GM12878 (cell line): Measurements from ENCODE around the gene PPP1R9B. TPM values are rescaled to one million over a fixed set of nuclear protein-coding genes. Genes with fewer than 3 reads are reported as not detected.
A peak's percentile ranks its signal among the peaks of the same experiment; 100 is the strongest.

ENCODE experiments used
- ASH2L ChIP-seq: fragments of 300-600, 200-600 bp; sonication (generic); IDR thresholded peaks from 2 replicates; pipeline ENCODE4 v1.6.1; 2017; ENCODE audit warnings: low read depth, mild to moderate bottlenecking, borderline replicate concordance
- CHD1 ChIP-seq: IDR thresholded peaks from 2 replicates; pipeline ENCODE4 v1.6.1; 2012; ENCODE audit warnings: low read depth, low read length, improper control_type of control experiment
- CREM ChIP-seq: IDR thresholded peaks from 2 replicates; pipeline ENCODE4 v1.6.1; 2014; ENCODE audit warnings: antibody characterized with exemption, low read depth
- EED ChIP-seq: sonication (generic); IDR thresholded peaks from 2 replicates; pipeline ENCODE4 v1.6.1; 2016; ENCODE audit warnings: antibody characterized with exemption, low read depth
- GABPA ChIP-seq: IDR thresholded peaks from 2 replicates; pipeline ENCODE4 v1.6.1; 2014; ENCODE audit warnings: antibody characterized with exemption, low read depth, mild to moderate bottlenecking, inconsistent platforms
- HDAC2 ChIP-seq: fragments of 200-600 bp; sonication (generic); IDR thresholded peaks from 2 replicates; pipeline ENCODE4 v1.6.1; 2017
- HDGF ChIP-seq: fragments of 450-650 bp; IDR thresholded peaks from 2 replicates; pipeline ENCODE4 v1.6.1; 2016; ENCODE audit warnings: antibody characterized with exemption
- JUNB ChIP-seq: IDR thresholded peaks from 2 replicates; pipeline ENCODE4 v1.6.1; 2016; ENCODE audit warnings: antibody characterized with exemption, mild to moderate bottlenecking
- MEF2B ChIP-seq: fragments of 450-650 bp; IDR thresholded peaks from 2 replicates; pipeline ENCODE4 v1.6.1; 2018; ENCODE audit warnings: mild to moderate bottlenecking, moderate library complexity; ENCODE audit not compliant: partially characterized antibody, poor library complexity, severe bottlenecking
- MLLT1 ChIP-seq: fragments of 450-650 bp; IDR thresholded peaks from 2 replicates; pipeline ENCODE4 v1.6.1; 2016; ENCODE audit warnings: mild to moderate bottlenecking
- MXI1 ChIP-seq: fragments of 150-350 bp; IDR thresholded peaks from 2 replicates; pipeline ENCODE4 v1.6.1; 2011; ENCODE audit warnings: low read depth, mild to moderate bottlenecking, inconsistent platforms, low read length, improper control_type of control experiment
- MYC ChIP-seq: IDR thresholded peaks from 2 replicates; pipeline ENCODE4 v1.6.1; 2011; ENCODE audit warnings: mild to moderate bottlenecking, low read length, moderate library complexity, inconsistent platforms; ENCODE audit not compliant: insufficient read depth, insufficient replicate concordance, insufficient read length, severe bottlenecking
- NBN ChIP-seq: fragments of 450-650 bp; IDR thresholded peaks from 2 replicates; pipeline ENCODE4 v1.6.1; 2016
- PAX8 ChIP-seq: fragments of 450-650 bp; IDR thresholded peaks from 2 replicates; pipeline ENCODE4 v1.6.1; 2017; ENCODE audit warnings: mild to moderate bottlenecking, moderate library complexity
- POLR2A ChIP-seq: IDR thresholded peaks from 2 replicates; pipeline ENCODE4 v1.6.1; 2011; ENCODE audit warnings: low read depth, mild to moderate bottlenecking, low read length
- POU2F2 ChIP-seq: IDR thresholded peaks from 3 replicates; pipeline ENCODE4 v1.6.1; 2011; ENCODE audit warnings: low read depth, mild to moderate bottlenecking, low read length, borderline replicate concordance
- SMAD5 ChIP-seq: IDR thresholded peaks from 2 replicates; pipeline ENCODE4 v1.6.1; 2016; ENCODE audit warnings: antibody characterized with exemption, low read depth
- SREBF1 ChIP-seq: IDR thresholded peaks from 2 replicates; pipeline ENCODE4 v1.6.1; 2012; ENCODE audit warnings: mild to moderate bottlenecking, low read length
- STAT1 ChIP-seq: fragments of 450-650 bp; conservative IDR thresholded peaks from 2 replicates; pipeline ENCODE4 v1.6.1; 2014; ENCODE audit warnings: antibody characterized with exemption, mild to moderate bottlenecking
- STAT3 ChIP-seq: IDR thresholded peaks from 2 replicates; pipeline ENCODE4 v1.6.1; 2011; ENCODE audit warnings: low read depth, low read length, improper control_type of control experiment
- TAF1 ChIP-seq: IDR thresholded peaks from 2 replicates; pipeline ENCODE4 v1.6.1; 2011; ENCODE audit warnings: mild to moderate bottlenecking, low read depth, low read length, borderline replicate concordance
- TARDBP ChIP-seq: IDR thresholded peaks from 2 replicates; pipeline ENCODE4 v1.6.1; 2016; ENCODE audit warnings: borderline replicate concordance
- TCF12 ChIP-seq: IDR thresholded peaks from 2 replicates; pipeline ENCODE4 v1.6.1; 2011; ENCODE audit warnings: low read depth, mild to moderate bottlenecking, low read length
- ZBED1 ChIP-seq: IDR thresholded peaks from 2 replicates; pipeline ENCODE4 v1.6.1; 2016; ENCODE audit warnings: borderline replicate concordance
- ZNF384 ChIP-seq: IDR thresholded peaks from 2 replicates; pipeline ENCODE4 v1.6.1; 2012; ENCODE audit warnings: low read depth, mild to moderate bottlenecking, low read length, improper control_type of control experiment, borderline replicate concordance
- ZZZ3 ChIP-seq: IDR thresholded peaks from 2 replicates; pipeline ENCODE4 v1.6.1; 2011; ENCODE audit warnings: low read depth; ENCODE audit not compliant: control insufficient read depth, insufficient read length
- polyA plus RNA-seq, 11 experiments: library from polyadenylated mRNA; depleted of rRNA in 4 of 11; unstranded in 6 of 11; stranded (reverse) in 5 of 11; fragments of >200 nt; fragmentation: Nextera tagmentation in 4 of 11; fragmentation: Illumina TruSeq in 1 of 11; extraction: Ambion mirVana in 4 of 11; extraction: Trizol in 1 of 11; gene quantifications; 1 replicate in 1 of 11; 2 replicates in 10 of 11; pipeline versions ENCODE4 v1.2.1 to v1.2.3, GENCODE V29; 2011 to 2016; ENCODE audit warnings: inconsistent platforms in 2 of 11, missing spikeins in 2 of 11, low read depth in 1 of 11
- total RNA-seq, 4 experiments: library from RNA; depleted of rRNA in 3 of 4; stranded (reverse); fragments of >200 nt in 3 of 4; fragmentation: Illumina TruSeq in 1 of 4; extraction: Trizol in 1 of 4; gene quantifications; 2 replicates each; pipeline versions ENCODE4 v1.2.1 to v1.2.3, GENCODE V29; 2013 to 2021
- TF ChIP-seq, protein P1 (sequence below): fragments of 450-650 bp; IDR thresholded peaks from 2 replicates; pipeline ENCODE4 v1.6.1; 2018; ENCODE audit warnings: borderline replicate concordance, mild to moderate bottlenecking; ENCODE audit not compliant: partially characterized antibody
- TF ChIP-seq, protein P2 (sequence below): fragments of 150-350 bp; IDR thresholded peaks from 2 replicates; pipeline ENCODE4 v1.6.1; 2014; ENCODE audit warnings: mild to moderate bottlenecking, low read depth, low read length

Gene PPP1R9B
- total and polyA plus RNA-seq, 10 of the 15 experiments (the other 5 are each of a cell fraction or from before 2014, with no cell fraction given), result 0.20 to 107 (median 37.5) TPM

GRCh38 chr17:50139950-50140885 is 10.3 kb downstream of the PPP1R9B start (continued):
- TF ChIP-seq, protein P1, sequence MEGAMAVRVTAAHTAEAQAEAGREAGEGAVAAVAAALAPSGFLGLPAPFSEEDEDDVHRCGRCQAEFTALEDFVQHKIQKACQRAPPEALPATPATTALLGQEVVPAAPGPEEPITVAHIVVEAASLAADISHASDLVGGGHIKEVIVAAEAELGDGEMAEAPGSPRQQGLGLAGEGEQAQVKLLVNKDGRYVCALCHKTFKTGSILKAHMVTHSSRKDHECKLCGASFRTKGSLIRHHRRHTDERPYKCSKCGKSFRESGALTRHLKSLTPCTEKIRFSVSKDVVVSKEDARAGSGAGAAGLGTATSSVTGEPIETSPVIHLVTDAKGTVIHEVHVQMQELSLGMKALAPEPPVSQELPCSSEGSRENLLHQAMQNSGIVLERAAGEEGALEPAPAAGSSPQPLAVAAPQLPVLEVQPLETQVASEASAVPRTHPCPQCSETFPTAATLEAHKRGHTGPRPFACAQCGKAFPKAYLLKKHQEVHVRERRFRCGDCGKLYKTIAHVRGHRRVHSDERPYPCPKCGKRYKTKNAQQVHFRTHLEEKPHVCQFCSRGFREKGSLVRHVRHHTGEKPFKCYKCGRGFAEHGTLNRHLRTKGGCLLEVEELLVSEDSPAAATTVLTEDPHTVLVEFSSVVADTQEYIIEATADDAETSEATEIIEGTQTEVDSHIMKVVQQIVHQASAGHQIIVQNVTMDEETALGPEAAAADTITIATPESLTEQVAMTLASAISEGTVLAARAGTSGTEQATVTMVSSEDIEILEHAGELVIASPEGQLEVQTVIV, result no peak
- TF ChIP-seq MXI1, result peak; percentile 48; the same call in 1 of the 2 replicates
- TF ChIP-seq MEF2B, result peak; percentile 15
- TF ChIP-seq ASH2L, result no peak
- no peak for TF ChIP-seq SREBF1
- TF ChIP-seq SMAD5, result no peak
- TF ChIP-seq CREM, result peak; percentile 60; the same call in 1 of the 2 replicates
- no peak for TF ChIP-seq MLLT1
- no peak for TF ChIP-seq ZNF384
- no peak for TF ChIP-seq STAT3
- peak; percentile 25; the same call in 1 of the 3 replicates for TF ChIP-seq POU2F2
- no peak for TF ChIP-seq PAX8
- TF ChIP-seq POLR2A, result peak; percentile 20
- no peak for TF ChIP-seq STAT1
- no peak for TF ChIP-seq JUNB
- TF ChIP-seq HDAC2, result no peak
- no peak for TF ChIP-seq ZZZ3
- TF ChIP-seq CHD1, result no peak
- no peak for TF ChIP-seq MYC
- TF ChIP-seq GABPA, result no peak
- no peak for TF ChIP-seq TAF1
- peak; percentile 58; the same call in 1 of the 2 replicates for TF ChIP-seq HDGF
- no peak for TF ChIP-seq TCF12
- TF ChIP-seq, protein P2, sequence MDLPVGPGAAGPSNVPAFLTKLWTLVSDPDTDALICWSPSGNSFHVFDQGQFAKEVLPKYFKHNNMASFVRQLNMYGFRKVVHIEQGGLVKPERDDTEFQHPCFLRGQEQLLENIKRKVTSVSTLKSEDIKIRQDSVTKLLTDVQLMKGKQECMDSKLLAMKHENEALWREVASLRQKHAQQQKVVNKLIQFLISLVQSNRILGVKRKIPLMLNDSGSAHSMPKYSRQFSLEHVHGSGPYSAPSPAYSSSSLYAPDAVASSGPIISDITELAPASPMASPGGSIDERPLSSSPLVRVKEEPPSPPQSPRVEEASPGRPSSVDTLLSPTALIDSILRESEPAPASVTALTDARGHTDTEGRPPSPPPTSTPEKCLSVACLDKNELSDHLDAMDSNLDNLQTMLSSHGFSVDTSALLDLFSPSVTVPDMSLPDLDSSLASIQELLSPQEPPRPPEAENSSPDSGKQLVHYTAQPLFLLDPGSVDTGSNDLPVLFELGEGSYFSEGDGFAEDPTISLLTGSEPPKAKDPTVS, result no peak
- peak; percentile 37; the same call in 1 of the 2 replicates for TF ChIP-seq NBN
- no peak for TF ChIP-seq TARDBP
- no peak; the same call in 1 of the 2 replicates for TF ChIP-seq EED
- no peak for TF ChIP-seq ZBED1
